Measurements from ENCODE around the gene FSTL5. TPM values are rescaled to one million over a fixed set of nuclear protein-coding genes. Genes with fewer than 3 reads are reported as not detected.

Gene FSTL5
- total and polyA plus RNA-seq, 2 of the 13 experiments (the other 11 are each of a cell fraction or from before 2014, with no cell fraction given): 0.03 to 0.07 TPM

DNA sequence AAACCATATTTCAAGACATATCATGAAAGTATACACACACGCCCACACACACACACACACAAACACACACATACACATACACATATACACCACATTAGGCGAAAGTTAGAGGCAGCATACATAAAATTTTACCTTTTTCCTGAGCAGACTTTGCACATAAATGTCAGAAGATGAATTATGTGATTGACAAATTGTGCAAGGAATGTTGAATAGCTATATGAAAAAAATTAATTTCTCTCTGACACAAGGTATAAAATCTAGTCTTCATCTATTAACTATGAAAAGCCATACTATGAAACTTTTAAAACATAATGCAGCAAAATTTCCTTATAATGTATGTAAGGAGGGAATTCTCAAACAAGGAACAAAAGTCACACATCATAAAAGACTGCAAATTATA is 24.4 kb downstream of the FSTL5 start:
- Histone ChIP-seq H3K4me2 (ENCODE audit: low read depth, low read length) (no peak overlapping the region), H3K27ac (ENCODE audit: extremely low read length, insufficient read depth, low read length) (no peak overlapping the region), H3K9ac (ENCODE audit: insufficient read depth, low read depth, low read length) (no peak overlapping the region), H3K4me1 (ENCODE audit: insufficient read depth, low read length) (no peaks in the 10 kb centered on the region), H3K36me3 (replicated peaks in 1 of 2; ENCODE audit: control insufficient read depth in 1 of 2, insufficient read depth in 2 of 2, low read length in 2 of 2) (no peaks in the 10 kb centered on the region), H3K9me3 (ENCODE audit: low read length) (no peaks in the 10 kb centered on the region), H3K4me3 (replicated peaks in 1 of 3; ENCODE audit: insufficient read depth in 1 of 3, low read depth in 2 of 3, low read length in 3 of 3) (no peak overlapping the region), H4K20me1 (ENCODE audit: insufficient read depth, low read length) (no peaks in the 10 kb centered on the region), H3K79me2 (ENCODE audit: insufficient read depth, low read length) (no peaks in the 10 kb centered on the region), H3K27me3 (ENCODE audit: control insufficient read depth in 1 of 2, insufficient read depth in 2 of 2, low read length in 2 of 2) (0 out of 5 replicates have a peak, but pooled peaks cover 0 to 2% of the 10 kb centered on the region in 2 experiments), H2AFZ (ENCODE audit: low read length) (no peak overlapping the region)
- no peak for ATAC-seq
- DNase-seq (ENCODE audit: low spot score): no peak
- intact Hi-C loops (cut with micrococcal nuclease; ENCODE audit: unreplicated experiment): no loop called here
- ChIA-PET POLR2A (no interaction called here), CTCF (ENCODE audit: low intra/inter-chr PET ratio, low total read pairs) (no interaction called here)
- no TSS peak for BruUV-seq (replicated peaks)
- in situ Hi-C loops (cut with HindIII; ENCODE audit: extremely low pct_ligation_motif_present, low pct_unique_long_range_greater_than_20kb): no loop called here
- FAIRE-seq: no peak
- 0% methylated on average over 2 of the region's 2 CpGs for WGBS (ENCODE audit: low lambda C conversion rate)
- no peak for TF ChIP-seq RFX3 (CRISPR knock-in tag; IDR thresholded peaks at IDR 0.05)
- no peak for TF ChIP-seq FOSL2 (CRISPR knock-in tag; IDR thresholded peaks at IDR 0.05)
- no peak for TF ChIP-seq ZNF747 (CRISPR knock-in tag; IDR thresholded peaks at IDR 0.05; ENCODE audit: borderline replicate concordance)
- TF ChIP-seq, protein P1, sequence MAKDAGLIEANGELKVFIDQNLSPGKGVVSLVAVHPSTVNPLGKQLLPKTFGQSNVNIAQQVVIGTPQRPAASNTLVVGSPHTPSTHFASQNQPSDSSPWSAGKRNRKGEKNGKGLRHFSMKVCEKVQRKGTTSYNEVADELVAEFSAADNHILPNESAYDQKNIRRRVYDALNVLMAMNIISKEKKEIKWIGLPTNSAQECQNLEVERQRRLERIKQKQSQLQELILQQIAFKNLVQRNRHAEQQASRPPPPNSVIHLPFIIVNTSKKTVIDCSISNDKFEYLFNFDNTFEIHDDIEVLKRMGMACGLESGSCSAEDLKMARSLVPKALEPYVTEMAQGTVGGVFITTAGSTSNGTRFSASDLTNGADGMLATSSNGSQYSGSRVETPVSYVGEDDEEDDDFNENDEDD (CRISPR knock-in tag; IDR thresholded peaks at IDR 0.05; ENCODE audit: borderline replicate concordance): no peak
- no peak for TF ChIP-seq ZNF652 (CRISPR knock-in tag; IDR thresholded peaks at IDR 0.05; ENCODE audit: borderline replicate concordance, low read depth)
- TF ChIP-seq MAF1 (CRISPR knock-in tag; IDR thresholded peaks at IDR 0.05; ENCODE audit: borderline replicate concordance): no peak
- TF ChIP-seq, protein P2, sequence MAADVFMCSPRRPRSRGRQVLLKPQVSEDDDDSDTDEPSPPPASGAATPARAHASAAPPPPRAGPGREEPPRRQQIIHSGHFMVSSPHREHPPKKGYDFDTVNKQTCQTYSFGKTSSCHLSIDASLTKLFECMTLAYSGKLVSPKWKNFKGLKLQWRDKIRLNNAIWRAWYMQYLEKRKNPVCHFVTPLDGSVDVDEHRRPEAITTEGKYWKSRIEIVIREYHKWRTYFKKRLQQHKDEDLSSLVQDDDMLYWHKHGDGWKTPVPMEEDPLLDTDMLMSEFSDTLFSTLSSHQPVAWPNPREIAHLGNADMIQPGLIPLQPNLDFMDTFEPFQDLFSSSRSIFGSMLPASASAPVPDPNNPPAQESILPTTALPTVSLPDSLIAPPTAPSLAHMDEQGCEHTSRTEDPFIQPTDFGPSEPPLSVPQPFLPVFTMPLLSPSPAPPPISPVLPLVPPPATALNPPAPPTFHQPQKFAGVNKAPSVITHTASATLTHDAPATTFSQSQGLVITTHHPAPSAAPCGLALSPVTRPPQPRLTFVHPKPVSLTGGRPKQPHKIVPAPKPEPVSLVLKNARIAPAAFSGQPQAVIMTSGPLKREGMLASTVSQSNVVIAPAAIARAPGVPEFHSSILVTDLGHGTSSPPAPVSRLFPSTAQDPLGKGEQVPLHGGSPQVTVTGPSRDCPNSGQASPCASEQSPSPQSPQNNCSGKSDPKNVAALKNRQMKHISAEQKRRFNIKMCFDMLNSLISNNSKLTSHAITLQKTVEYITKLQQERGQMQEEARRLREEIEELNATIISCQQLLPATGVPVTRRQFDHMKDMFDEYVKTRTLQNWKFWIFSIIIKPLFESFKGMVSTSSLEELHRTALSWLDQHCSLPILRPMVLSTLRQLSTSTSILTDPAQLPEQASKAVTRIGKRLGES (CRISPR knock-in tag; IDR thresholded peaks at IDR 0.05; ENCODE audit: borderline replicate concordance): no peak
- no peak for TF ChIP-seq POLR2AphosphoS5 (IDR thresholded peaks at IDR 0.05; ENCODE audit: low read depth, low read length)
- no peak for TF ChIP-seq ZSCAN25 (CRISPR knock-in tag; IDR thresholded peaks at IDR 0.05)
- TF ChIP-seq MATR3 (CRISPR knock-in tag; IDR thresholded peaks at IDR 0.05): no peak
- TF ChIP-seq ZNF883 (CRISPR knock-in tag; IDR thresholded peaks at IDR 0.05; ENCODE audit: not compliant biosample characterization): no peak
- TF ChIP-seq ZBTB42 (CRISPR knock-in tag; IDR thresholded peaks at IDR 0.05): no peak
- TF ChIP-seq ARHGAP35 (CRISPR knock-in tag; IDR thresholded peaks at IDR 0.05; ENCODE audit: borderline replicate concordance): no peak
- no peak for TF ChIP-seq YEATS2 (CRISPR knock-in tag; IDR thresholded peaks at IDR 0.05; ENCODE audit: borderline replicate concordance)
